Measurements from ENCODE around the gene ARHGAP26. TPM values are rescaled to one million over a fixed set of nuclear protein-coding genes. Genes with fewer than 3 reads are reported as not detected.

ARHGAP26 gene
- total and polyA plus RNA-seq, 2 donors (not counting 3 experiments of a cell fraction or from before 2014, with no cell fraction given): 3.1 to 16.2 TPM

DNA sequence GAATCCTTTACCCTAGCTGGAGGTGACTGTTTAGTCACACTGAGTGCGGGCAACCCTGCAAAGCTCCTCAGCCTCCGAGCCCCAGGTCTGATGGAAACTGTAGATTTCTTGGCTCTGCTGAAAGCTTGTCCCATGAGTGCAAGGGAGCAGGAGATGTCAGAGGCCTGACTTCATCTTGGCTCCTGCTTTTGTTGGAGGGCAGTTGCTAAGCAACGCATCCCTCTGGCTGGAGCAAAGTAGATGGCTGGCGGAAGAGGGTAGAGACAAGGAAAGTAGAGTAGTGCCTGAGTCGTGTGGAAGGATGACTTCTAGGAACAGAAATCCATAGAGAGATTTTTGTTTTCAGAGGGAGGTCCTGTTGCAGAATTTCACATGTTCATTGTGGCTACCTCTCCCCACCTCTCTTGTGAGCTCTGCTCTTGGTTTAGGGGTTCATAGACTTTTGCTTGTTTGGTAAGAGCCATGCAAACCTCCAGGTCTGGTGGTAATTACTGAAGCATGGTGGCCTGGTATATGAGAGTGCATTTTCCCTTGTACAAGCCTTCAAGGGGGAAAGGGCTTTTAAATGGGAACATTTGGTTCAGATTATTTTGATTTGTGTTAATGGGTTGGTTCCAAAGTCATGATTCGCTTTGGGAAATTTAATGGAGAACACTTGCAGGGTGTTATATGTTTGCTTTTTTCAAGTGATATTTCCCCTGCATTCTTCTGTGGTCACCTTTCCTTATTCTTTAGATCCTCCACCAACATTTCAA is 71.5 kb downstream of the ARHGAP26 start:
- DNase-seq (ENCODE audit: low read depth, low spot score) (no peak), FAIRE-seq (no peak)
- Histone ChIP-seq H3K4me3 (replicated peaks in 1 of 3; ENCODE audit: insufficient read depth in 1 of 3, low read depth in 1 of 3, low read length in 3 of 3) (no peak overlapping the region), H2AFZ (ENCODE audit: low read depth, low read length) (no peak overlapping the region), H3K9ac (replicated peaks; ENCODE audit: extremely low read depth, insufficient read depth, low read length) (no peak overlapping the region), H3K4me1 (ENCODE audit: control insufficient read depth, extremely low read depth, insufficient read depth, low read length) (peaks cover 13% of the 10 kb centered on the region), H3K4me2 (ENCODE audit: insufficient read depth, low read length) (no peak overlapping the region), H3K27ac (ENCODE audit: insufficient read depth, low read depth, low read length) (no peak overlapping the region), H3K36me3 (ENCODE audit: control insufficient read depth in 2 of 2, extremely low read depth in 1 of 2, insufficient read depth in 2 of 2, low read length in 2 of 2) (no peaks in the 10 kb centered on the region), H3K27me3 (ENCODE audit: control insufficient read depth in 2 of 2, insufficient read depth in 2 of 2, low read length in 2 of 2) (no peaks in the 10 kb centered on the region), H3K9me1 (replicated peaks; ENCODE audit: control insufficient read depth, extremely low read depth, insufficient read depth, low read length) (no peaks in the 10 kb centered on the region), H4K20me1 (replicated peaks; ENCODE audit: control insufficient read depth, extremely low read depth, insufficient read depth, low read length) (no peaks in the 10 kb centered on the region), H3K79me2 (ENCODE audit: control insufficient read depth, insufficient read depth, low read length) (no peaks in the 10 kb centered on the region), H3K9me3 (replicated peaks; ENCODE audit: control insufficient read depth, insufficient read depth, low read length) (no peaks in the 10 kb centered on the region)
- no peak for TF ChIP-seq FOS (IDR thresholded peaks at IDR 0.05; ENCODE audit: borderline replicate concordance, insufficient read depth, low read length)
- no TSS peak for BruUV-seq (replicated peaks)
- intact Hi-C loops (cut with micrococcal nuclease): no loop called here
- ChIA-PET POLR2A (no interaction called here), CTCF (interaction anchor here (1.0 to 1.4 kb wide), 3 partner anchors 12 to 74 kb away, joined by 3 read pairs; no protein-coding TSS in a partner anchor)
- dilution Hi-C loops (cut with MboI; ENCODE audit: extremely low pct_ligation_motif_present, low sequenced_read_pairs): no loop called here

DNA sequence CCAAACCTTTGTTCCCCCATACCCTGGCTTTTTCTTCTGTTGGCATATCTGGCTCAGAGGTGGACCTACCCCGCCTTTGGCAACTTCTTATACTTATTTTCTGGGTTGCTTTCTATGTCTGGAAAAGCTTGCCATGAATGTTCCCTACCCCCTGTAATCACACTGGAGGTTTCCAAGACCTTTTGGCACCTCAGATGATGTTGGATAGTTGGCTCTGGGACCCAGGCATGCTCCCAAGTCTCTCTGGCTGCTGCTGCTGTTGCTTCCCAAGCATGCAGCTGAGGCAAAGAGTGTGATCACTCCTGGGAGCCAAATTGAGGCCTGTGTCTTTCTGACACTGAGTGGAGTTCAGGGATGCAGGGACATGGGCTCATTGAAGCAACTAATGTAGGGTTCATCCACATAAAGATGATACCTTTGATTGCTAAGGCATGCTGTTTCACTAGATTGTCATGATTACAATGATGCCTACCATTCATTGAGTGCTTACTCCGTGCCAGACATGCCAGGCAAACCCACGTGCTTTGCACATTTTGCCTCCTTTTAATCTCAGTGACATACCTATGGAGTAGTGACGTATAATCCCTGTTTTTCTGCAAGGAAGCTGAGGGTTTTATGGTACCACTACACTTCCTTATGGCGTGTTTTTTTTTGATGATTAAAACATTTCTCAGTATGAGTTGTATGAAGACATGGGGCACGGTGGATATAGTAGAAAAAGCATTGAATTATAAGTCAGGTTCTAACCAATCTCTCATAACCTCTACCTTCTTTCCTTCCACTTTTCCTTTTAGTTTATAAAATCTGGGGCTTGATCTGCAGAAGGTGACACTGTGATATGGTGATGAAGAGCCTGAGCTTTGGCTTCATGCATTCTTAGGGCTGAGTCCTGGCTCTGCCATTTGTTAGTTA is 73.1 kb downstream of the ARHGAP26 start:
- no peak for FAIRE-seq
- Histone ChIP-seq H2AFZ (ENCODE audit: low read depth, low read length) (no peak overlapping the region), H3K4me3 (replicated peaks in 1 of 3; ENCODE audit: insufficient read depth in 1 of 3, low read depth in 1 of 3, low read length in 3 of 3) (no peak overlapping the region), H3K9me1 (replicated peaks; ENCODE audit: control insufficient read depth, extremely low read depth, insufficient read depth, low read length) (no peaks in the 10 kb centered on the region), H3K9me3 (replicated peaks; ENCODE audit: control insufficient read depth, insufficient read depth, low read length) (no peaks in the 10 kb centered on the region), H3K27ac (ENCODE audit: insufficient read depth, low read depth, low read length) (no peak overlapping the region), H3K27me3 (ENCODE audit: control insufficient read depth in 2 of 2, insufficient read depth in 2 of 2, low read length in 2 of 2) (no peaks in the 10 kb centered on the region), H3K79me2 (ENCODE audit: control insufficient read depth, insufficient read depth, low read length) (no peaks in the 10 kb centered on the region), H3K4me2 (ENCODE audit: insufficient read depth, low read length) (no peak overlapping the region), H4K20me1 (replicated peaks; ENCODE audit: control insufficient read depth, extremely low read depth, insufficient read depth, low read length) (no peaks in the 10 kb centered on the region), H3K4me1 (ENCODE audit: control insufficient read depth, extremely low read depth, insufficient read depth, low read length) (peaks cover 13% of the 10 kb centered on the region), H3K36me3 (ENCODE audit: control insufficient read depth in 2 of 2, extremely low read depth in 1 of 2, insufficient read depth in 2 of 2, low read length in 2 of 2) (no peaks in the 10 kb centered on the region), H3K9ac (replicated peaks; ENCODE audit: extremely low read depth, insufficient read depth, low read length) (no peak overlapping the region)
- dilution Hi-C loops (cut with MboI; ENCODE audit: extremely low pct_ligation_motif_present, low sequenced_read_pairs): no loop called here
- POLR2A ChIA-PET: no interaction called here
- intact Hi-C loops (cut with micrococcal nuclease): no loop called here
- no TSS peak for BruUV-seq (replicated peaks)
- CTCF ChIA-PET: interaction anchor here (1.1 to 3.4 kb wide), 3 partner anchors 24 to 72 kb away, joined by 4 to 18 read pairs (median 4); partner anchors contain the start of gene ARHGAP26
- no peak for DNase-seq (ENCODE audit: low read depth, low spot score)
- TF ChIP-seq POLR2AphosphoS5 (IDR thresholded peaks at IDR 0.05; ENCODE audit: insufficient read depth, low read depth, low read length) (no peak), EZH2 (IDR thresholded peaks at IDR 0.05; ENCODE audit: borderline replicate concordance, low read depth, low read length, severe bottlenecking) (no peak), JUN (IDR thresholded peaks at IDR 0.05; ENCODE audit: borderline replicate concordance, insufficient read depth, insufficient read length, low read depth) (no peak), GATA2 (IDR thresholded peaks at IDR 0.05; ENCODE audit: insufficient read depth, insufficient read length, low read depth, low read length) (no peak), MYC (IDR thresholded peaks at IDR 0.05; ENCODE audit: low read depth, low read length) (no peak), POLR2A (IDR thresholded peaks at IDR 0.05; ENCODE audit: low read depth, low read length) (no peak), FOS (IDR thresholded peaks at IDR 0.05; ENCODE audit: borderline replicate concordance, insufficient read depth, low read length) (no peak)
- TF ChIP-seq, protein P1, sequence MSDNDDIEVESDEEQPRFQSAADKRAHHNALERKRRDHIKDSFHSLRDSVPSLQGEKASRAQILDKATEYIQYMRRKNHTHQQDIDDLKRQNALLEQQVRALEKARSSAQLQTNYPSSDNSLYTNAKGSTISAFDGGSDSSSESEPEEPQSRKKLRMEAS (IDR thresholded peaks at IDR 0.05; ENCODE audit: insufficient read depth, insufficient read length): no peak
- TF ChIP-seq, protein P2, sequence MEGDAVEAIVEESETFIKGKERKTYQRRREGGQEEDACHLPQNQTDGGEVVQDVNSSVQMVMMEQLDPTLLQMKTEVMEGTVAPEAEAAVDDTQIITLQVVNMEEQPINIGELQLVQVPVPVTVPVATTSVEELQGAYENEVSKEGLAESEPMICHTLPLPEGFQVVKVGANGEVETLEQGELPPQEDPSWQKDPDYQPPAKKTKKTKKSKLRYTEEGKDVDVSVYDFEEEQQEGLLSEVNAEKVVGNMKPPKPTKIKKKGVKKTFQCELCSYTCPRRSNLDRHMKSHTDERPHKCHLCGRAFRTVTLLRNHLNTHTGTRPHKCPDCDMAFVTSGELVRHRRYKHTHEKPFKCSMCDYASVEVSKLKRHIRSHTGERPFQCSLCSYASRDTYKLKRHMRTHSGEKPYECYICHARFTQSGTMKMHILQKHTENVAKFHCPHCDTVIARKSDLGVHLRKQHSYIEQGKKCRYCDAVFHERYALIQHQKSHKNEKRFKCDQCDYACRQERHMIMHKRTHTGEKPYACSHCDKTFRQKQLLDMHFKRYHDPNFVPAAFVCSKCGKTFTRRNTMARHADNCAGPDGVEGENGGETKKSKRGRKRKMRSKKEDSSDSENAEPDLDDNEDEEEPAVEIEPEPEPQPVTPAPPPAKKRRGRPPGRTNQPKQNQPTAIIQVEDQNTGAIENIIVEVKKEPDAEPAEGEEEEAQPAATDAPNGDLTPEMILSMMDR (IDR thresholded peaks at IDR 0.05; ENCODE audit: extremely low read depth in 1 of 2, insufficient read depth in 1 of 2, low read depth in 1 of 2, low read length in 2 of 2): no peak
